A549 (cell line): Measurements from ENCODE around the gene THBS4.

ENCODE experiments used
- CTCF ChIP-seq: fragments of >200 bp; sonication (Bioruptor Twin); formaldehyde crosslinking; IDR thresholded peaks from 3 replicates; pipeline ENCODE4 v1.5.1; 2016
- EP300 ChIP-seq, 2 experiments: fragments of >200 bp; sonication (Bioruptor Twin); formaldehyde crosslinking; IDR thresholded peaks; 2 replicates in 1 of 2; 3 replicates in 1 of 2; pipeline ENCODE4 v1.6.1; 2016 to 2017
- POLR2A ChIP-seq: IDR thresholded peaks from 2 replicates; pipeline ENCODE4 v1.6.1; 2012; ENCODE audit warnings: mild to moderate bottlenecking, low read length
- SMC3 ChIP-seq: fragments of >200 bp; sonication (Bioruptor Twin); formaldehyde crosslinking; IDR thresholded peaks from 3 replicates; pipeline ENCODE4 v1.6.1; 2018; ENCODE audit warnings: inconsistent platforms

- TF ChIP-seq CTCF, result no peak
- no peak for TF ChIP-seq EP300 (IDR thresholded peaks at IDR 0.05)
- TF ChIP-seq POLR2A, result no peak
- no peak for TF ChIP-seq SMC3
Measured at GRCh38 chr5:80067016-80067415, 31.9 kb downstream of the THBS4 start.
